OCI-LY1 (cell line): ENCODE measurements around the gene SIGLEC8.

Source experiments
- H2AFZ ChIP-seq: fragments of 200-600 bp; sonication (generic), shearing (Covaris generic); 2 replicates; pipeline ENCODE4 v1.6.0; 2014; ENCODE audit warnings: antibody characterized with exemption, mild to moderate bottlenecking, low read length
- H3F3A ChIP-seq: fragments of 200-600 bp; sonication (generic), shearing (Covaris generic); 2 replicates; pipeline ENCODE4 v1.6.0; 2014; ENCODE audit warnings: mild to moderate bottlenecking, antibody characterized with exemption, low read length, moderate library complexity; ENCODE audit not compliant: insufficient read depth
- H3K27ac ChIP-seq: fragments of 200-600 bp; sonication (generic); 2 replicates; pipeline ENCODE4 v1.5.1; 2014; ENCODE audit warnings: low read length, mixed run types, mild to moderate bottlenecking, low read depth; ENCODE audit not compliant: poor library complexity, severe bottlenecking
- H3K27me3 ChIP-seq: fragments of 200-600 bp; sonication (generic); 2 replicates; pipeline ENCODE4 v1.6.0; 2014; ENCODE audit warnings: antibody characterized with exemption, mild to moderate bottlenecking, low read length, moderate library complexity; ENCODE audit not compliant: insufficient read depth
- H3K36me3 ChIP-seq: fragments of 200-600 bp; sonication (generic); 2 replicates; pipeline ENCODE4 v1.6.1; 2014; ENCODE audit warnings: mild to moderate bottlenecking, antibody characterized with exemption, low read length, moderate library complexity, mixed read lengths; ENCODE audit not compliant: insufficient read depth
- H3K4me1 ChIP-seq: fragments of 200-600 bp; sonication (generic); 2 replicates; pipeline ENCODE4 v1.5.1; 2014; ENCODE audit warnings: mild to moderate bottlenecking, low read length, moderate library complexity; ENCODE audit not compliant: insufficient read depth, severe bottlenecking
- H3K4me2 ChIP-seq: fragments of 200-600 bp; sonication (generic), shearing (Covaris generic); 2 replicates; pipeline ENCODE4 v1.6.1; 2014; ENCODE audit warnings: low read length
- H3K4me3 ChIP-seq: fragments of 200-600 bp; sonication (generic); 2 replicates; pipeline ENCODE4 v1.5.1; 2014; ENCODE audit warnings: low read length, low read depth, mild to moderate bottlenecking, mixed read lengths; ENCODE audit not compliant: poor library complexity, severe bottlenecking
- H3K79me2 ChIP-seq: fragments of 200-600 bp; shearing (Covaris generic); 2 replicates; pipeline ENCODE4 v1.6.1; 2016; ENCODE audit warnings: mixed run types, low read length, mixed read lengths; ENCODE audit not compliant: insufficient read depth
- H3K9ac ChIP-seq: fragments of 200-600 bp; sonication (generic), shearing (Covaris generic); 2 replicates; pipeline ENCODE4 v1.6.1; 2014; ENCODE audit warnings: mild to moderate bottlenecking, low read length, mixed read lengths
- H3K9me2 ChIP-seq: fragments of 200-600 bp; sonication (generic), shearing (Covaris generic); 2 replicates; pipeline ENCODE4 v1.6.1; 2014; ENCODE audit warnings: low read depth, mild to moderate bottlenecking, low read length, mixed read lengths
- H3K9me3 ChIP-seq: fragments of 200-600 bp; shearing (Covaris generic); 2 replicates; pipeline ENCODE4 v1.6.1; 2014; ENCODE audit warnings: low read length, mixed read lengths
- H4K20me1 ChIP-seq: fragments of 200-600 bp; sonication (generic), shearing (Covaris generic); 2 replicates; pipeline ENCODE4 v1.6.0; 2016; ENCODE audit warnings: mild to moderate bottlenecking, low read length; ENCODE audit not compliant: insufficient read depth
- EZH2 ChIP-seq: fragments of 200-600 bp; sonication (generic), shearing (Covaris generic); IDR thresholded peaks from 2 replicates; pipeline ENCODE4 v1.8.0; 2017; ENCODE audit warnings: borderline replicate concordance, mixed run types, mild to moderate bottlenecking, antibody characterized with exemption, low read length, moderate library complexity, mixed read lengths
- TF ChIP-seq, protein P1 (sequence below): fragments of 200-600 bp; sonication (generic), shearing (Covaris generic); IDR thresholded peaks from 2 replicates; pipeline ENCODE4 v1.5.1; 2017; ENCODE audit warnings: mild to moderate bottlenecking, antibody characterized with exemption, low read length, moderate library complexity, mixed read lengths

Gene SIGLEC8

DNA sequence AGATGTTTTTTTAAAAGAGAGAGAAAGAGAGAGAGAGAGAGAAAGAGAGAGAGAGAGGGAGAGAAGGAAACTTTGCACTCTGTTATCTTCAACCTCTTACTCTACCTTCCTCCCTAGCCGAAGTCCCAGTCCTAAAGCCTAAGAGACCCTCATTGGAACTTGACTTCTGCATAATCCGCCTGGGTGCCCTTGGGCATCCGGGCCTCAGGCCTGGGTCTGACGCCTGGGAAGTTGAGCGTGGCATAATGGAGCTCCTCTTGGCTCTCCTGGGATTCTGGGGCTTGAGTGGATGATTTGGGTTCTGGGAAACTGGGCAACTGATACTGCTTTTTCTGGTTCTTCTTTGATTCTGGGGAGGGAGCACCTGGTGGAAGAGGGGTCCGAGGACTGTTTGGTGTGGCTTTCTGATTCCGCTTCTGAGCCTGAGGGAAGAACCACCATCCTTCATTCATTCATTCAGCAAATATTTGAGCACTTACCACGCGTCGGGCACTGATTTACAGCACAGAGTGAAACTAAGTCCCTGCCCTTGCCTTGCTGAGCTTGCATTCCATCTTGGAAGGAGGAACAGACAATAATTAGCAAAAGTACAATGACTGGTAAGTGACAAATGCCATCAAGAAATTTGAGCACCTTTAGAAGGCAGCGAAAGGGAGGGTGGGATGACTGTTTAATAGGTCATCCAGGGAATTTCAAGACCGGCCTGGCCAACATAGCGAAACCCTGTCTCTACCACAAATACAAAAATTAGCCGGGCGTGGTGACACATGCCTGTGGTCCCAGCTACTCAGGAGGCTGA is 47.1 kb downstream of the SIGLEC8 start:
- Histone ChIP-seq H3K36me3 (peaks cover 17% of the 10 kb centered on the region; the same call in 1 of the 2 replicates), H3K4me2 (no peak overlapping the region), H3K79me2 (no peaks in the 10 kb centered on the region), H3F3A (no peaks in the 10 kb centered on the region), H3K9me3 (no peaks in the 10 kb centered on the region), H3K9me2 (no peaks in the 10 kb centered on the region), H3K27me3 (no peaks in the 10 kb centered on the region), H3K9ac (no peak overlapping the region), H3K27ac (no peak overlapping the region), H4K20me1 (no peaks in the 10 kb centered on the region), H3K4me1 (peaks cover 24% of the 10 kb centered on the region), H2AFZ (no peak overlapping the region), H3K4me3 (no peak overlapping the region)
- TF ChIP-seq, protein P1, sequence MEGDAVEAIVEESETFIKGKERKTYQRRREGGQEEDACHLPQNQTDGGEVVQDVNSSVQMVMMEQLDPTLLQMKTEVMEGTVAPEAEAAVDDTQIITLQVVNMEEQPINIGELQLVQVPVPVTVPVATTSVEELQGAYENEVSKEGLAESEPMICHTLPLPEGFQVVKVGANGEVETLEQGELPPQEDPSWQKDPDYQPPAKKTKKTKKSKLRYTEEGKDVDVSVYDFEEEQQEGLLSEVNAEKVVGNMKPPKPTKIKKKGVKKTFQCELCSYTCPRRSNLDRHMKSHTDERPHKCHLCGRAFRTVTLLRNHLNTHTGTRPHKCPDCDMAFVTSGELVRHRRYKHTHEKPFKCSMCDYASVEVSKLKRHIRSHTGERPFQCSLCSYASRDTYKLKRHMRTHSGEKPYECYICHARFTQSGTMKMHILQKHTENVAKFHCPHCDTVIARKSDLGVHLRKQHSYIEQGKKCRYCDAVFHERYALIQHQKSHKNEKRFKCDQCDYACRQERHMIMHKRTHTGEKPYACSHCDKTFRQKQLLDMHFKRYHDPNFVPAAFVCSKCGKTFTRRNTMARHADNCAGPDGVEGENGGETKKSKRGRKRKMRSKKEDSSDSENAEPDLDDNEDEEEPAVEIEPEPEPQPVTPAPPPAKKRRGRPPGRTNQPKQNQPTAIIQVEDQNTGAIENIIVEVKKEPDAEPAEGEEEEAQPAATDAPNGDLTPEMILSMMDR = no peak
- no peak for TF ChIP-seq EZH2

DNA sequence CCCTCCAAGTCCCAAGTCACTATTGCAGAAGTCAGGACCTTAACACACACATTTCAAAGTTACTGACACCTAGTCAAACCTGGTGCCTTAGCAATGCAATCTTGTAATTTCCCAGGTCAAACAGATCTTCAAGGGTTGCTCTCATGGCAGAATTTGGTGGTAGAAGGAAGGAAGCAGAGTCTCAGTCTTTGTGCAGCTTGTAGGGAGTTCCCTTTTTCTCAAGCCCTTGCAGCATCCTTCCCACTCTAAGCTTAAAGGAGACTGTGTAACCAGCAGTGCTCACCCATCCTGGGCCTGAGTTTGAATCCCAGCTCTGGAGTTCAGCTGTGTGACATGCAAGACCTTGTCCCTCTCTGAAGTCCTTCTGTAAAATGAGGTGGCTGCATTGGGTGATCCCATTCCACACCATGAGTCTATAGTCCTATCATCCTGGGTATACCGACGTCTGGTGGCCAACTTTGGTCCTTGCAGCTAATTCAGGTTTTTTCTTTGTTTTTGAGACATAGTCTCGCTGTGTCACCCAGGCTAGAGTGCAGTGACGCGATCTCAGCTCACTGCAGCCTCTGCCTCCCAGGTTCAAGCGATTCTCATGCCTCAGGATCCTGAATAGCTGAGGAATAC is 50.6 kb downstream of the SIGLEC8 start:
- no peaks in the 10 kb centered on the region for H3K9me2 ChIP-seq
- no peak overlapping the region for H3K9ac ChIP-seq
- H3K4me1 ChIP-seq = peaks cover 20% of the 10 kb centered on the region
- TF ChIP-seq, protein P1 = peak; percentile 74
- no peak for TF ChIP-seq EZH2
- H3K36me3 ChIP-seq = no peaks in the 10 kb centered on the region
- no peaks in the 10 kb centered on the region; the same call in 1 of the 2 replicates for H3K9me3 ChIP-seq
- no peaks in the 10 kb centered on the region for H3K27me3 ChIP-seq
- no peak overlapping the region for H2AFZ ChIP-seq
- H3K27ac ChIP-seq = peak overlapping the region; percentile 82
- no peak overlapping the region for H3K4me2 ChIP-seq
- no peaks in the 10 kb centered on the region for H3K79me2 ChIP-seq
- no peak overlapping the region for H3K4me3 ChIP-seq
- H3F3A ChIP-seq = no peaks in the 10 kb centered on the region
- H4K20me1 ChIP-seq = no peaks in the 10 kb centered on the region

DNA sequence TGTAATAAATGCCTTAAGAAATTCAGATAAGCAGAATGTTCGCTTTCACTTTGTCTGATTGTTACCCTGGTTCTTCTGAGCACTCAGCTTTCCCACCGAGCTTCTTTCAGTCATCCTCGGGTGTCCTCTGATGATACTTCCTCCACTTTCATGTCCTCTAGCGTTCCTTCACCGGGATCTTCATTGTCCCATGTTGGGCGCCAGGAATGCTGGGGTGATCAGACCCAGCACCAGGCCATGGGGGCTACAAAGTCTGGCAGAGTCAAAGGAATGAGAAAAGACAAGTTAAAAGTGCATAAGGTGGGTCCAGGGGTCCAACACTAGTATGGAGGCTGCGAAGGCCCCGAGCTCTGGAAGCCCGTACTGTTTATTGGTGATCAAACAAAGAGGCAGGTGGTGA is 56.1 kb downstream of the SIGLEC8 start:
- TF ChIP-seq, protein P1 = no peak
- no peak for TF ChIP-seq EZH2
- no peaks in the 10 kb centered on the region for H3K9me2 ChIP-seq
- H3K9me3 ChIP-seq = peaks cover 7% of the 10 kb centered on the region; the same call in 1 of the 2 replicates
- no peaks in the 10 kb centered on the region for H3K4me1 ChIP-seq
- H4K20me1 ChIP-seq = no peaks in the 10 kb centered on the region
- no peak overlapping the region for H2AFZ ChIP-seq
- no peaks in the 10 kb centered on the region; the same call in 1 of the 2 replicates for H3K36me3 ChIP-seq
- H3K79me2 ChIP-seq = no peaks in the 10 kb centered on the region
- no peaks in the 10 kb centered on the region for H3K27me3 ChIP-seq
- no peak overlapping the region for H3K4me3 ChIP-seq
- no peaks in the 10 kb centered on the region for H3F3A ChIP-seq
- no peak overlapping the region for H3K27ac ChIP-seq
- H3K9ac ChIP-seq = no peak overlapping the region
- H3K4me2 ChIP-seq = no peak overlapping the region
